Rectal smooth muscle tissue (tissue), 1 donor: Measurements from ENCODE around the gene MORN4.
"Not testable (repeated sequence)": the region's sequence is repeated elsewhere in the genome, so short reads cannot be mapped to it uniquely, and the experiment has no call there.

Experiments
- H3K27ac ChIP-seq: one replicate; pipeline ENCODE4 v1.7.0; 2013; ENCODE audit warnings: low read depth, low read length, inconsistent platforms
- H3K27me3 ChIP-seq: one replicate; pipeline ENCODE4 v1.7.0; 2013; ENCODE audit warnings: low read length; ENCODE audit not compliant: control insufficient read depth, insufficient read depth
- H3K36me3 ChIP-seq: one replicate; pipeline ENCODE4 v1.7.0; 2013; ENCODE audit warnings: low read length; ENCODE audit not compliant: control insufficient read depth, insufficient read depth
- H3K4me1 ChIP-seq: one replicate; pipeline ENCODE4 v1.7.0; 2013; ENCODE audit warnings: low read length; ENCODE audit not compliant: control insufficient read depth, insufficient read depth
- H3K4me3 ChIP-seq: one replicate; pipeline ENCODE4 v1.7.0; 2013; ENCODE audit warnings: low read length
- H3K9ac ChIP-seq: one replicate; pipeline ENCODE4 v1.7.0; 2013; ENCODE audit warnings: low read length

Gene MORN4

GRCh38 chr10:97587183-97587582 lies 46.1 kb downstream of the MORN4 start:
- no peak overlapping the region for H3K27ac ChIP-seq
- no peaks in the 10 kb centered on the region for H3K36me3 ChIP-seq
- no peak overlapping the region for H3K4me3 ChIP-seq
- H3K4me1 ChIP-seq: no peaks in the 10 kb centered on the region
- no peak overlapping the region for H3K9ac ChIP-seq
- H3K27me3 ChIP-seq: no peaks in the 10 kb centered on the region

GRCh38 chr10:97585439-97585811 lies 47.9 kb downstream of the MORN4 start:
- Histone ChIP-seq H3K36me3 (no peaks in the 10 kb centered on the region), H3K4me3 (no peak overlapping the region), H3K4me1 (no peaks in the 10 kb centered on the region), H3K27me3 (no peaks in the 10 kb centered on the region), H3K9ac (no peak overlapping the region), H3K27ac (no peak overlapping the region)

GRCh38 chr10:97584798-97585438 lies 48.4 kb downstream of the MORN4 start:
- Histone ChIP-seq H3K4me1 (no peaks in the 10 kb centered on the region), H3K4me3 (no peak overlapping the region), H3K9ac (no peak overlapping the region), H3K27me3 (no peaks in the 10 kb centered on the region), H3K27ac (no peak overlapping the region), H3K36me3 (no peaks in the 10 kb centered on the region)

- H3K36me3 ChIP-seq: no peaks in the 10 kb centered on the region
- H3K9ac ChIP-seq: no peak within 1 kb of the TSS
- no peaks in the 10 kb centered on the region for H3K27me3 ChIP-seq
- H3K27ac ChIP-seq: no peak within 1 kb of the TSS
- H3K4me3 ChIP-seq: no peak within 1 kb of the TSS
- H3K4me1 ChIP-seq: no peaks in the 10 kb centered on the region
Observed at GRCh38 chr10:97584060-97584797, 49.1 kb downstream of the MORN4 start, which contains the start of gene HOGA1. Gene HOGA1, plus strand, starts transcription at chr10:97584389. Its CDS starts 315 bp downstream, at chr10:97584704.

- no peak overlapping the region for H3K4me3 ChIP-seq
- no peak overlapping the region for H3K9ac ChIP-seq
- H3K27me3 ChIP-seq: no peaks in the 10 kb centered on the region
- no peaks in the 10 kb centered on the region for H3K36me3 ChIP-seq
- H3K4me1 ChIP-seq: no peaks in the 10 kb centered on the region
- no peak overlapping the region for H3K27ac ChIP-seq
Observed at GRCh38 chr10:97583476-97583875, 49.8 kb downstream of the MORN4 start.

- H3K4me3 ChIP-seq: no peak overlapping the region
- no peaks in the 10 kb centered on the region for H3K36me3 ChIP-seq
- no peak overlapping the region for H3K9ac ChIP-seq
- no peaks in the 10 kb centered on the region for H3K4me1 ChIP-seq
- no peaks in the 10 kb centered on the region for H3K27me3 ChIP-seq
- no peak overlapping the region for H3K27ac ChIP-seq
Observed at GRCh38 chr10:97582169-97582568, 51.1 kb downstream of the MORN4 start.

- Histone ChIP-seq H3K4me1 (no peaks in the 10 kb centered on the region), H3K27me3 (no peaks in the 10 kb centered on the region), H3K36me3 (no peaks in the 10 kb centered on the region), H3K27ac (no peak overlapping the region), H3K9ac (no peak overlapping the region), H3K4me3 (no peak overlapping the region)
Observed at GRCh38 chr10:97580421-97581367, 52.6 kb downstream of the MORN4 start.

- Histone ChIP-seq H3K4me3 (no peak overlapping the region), H3K27me3 (no peaks in the 10 kb centered on the region), H3K4me1 (no peaks in the 10 kb centered on the region), H3K36me3 (no peaks in the 10 kb centered on the region), H3K27ac (no peak overlapping the region), H3K9ac (no peak overlapping the region)
Observed at GRCh38 chr10:97578171-97578844, 55.0 kb downstream of the MORN4 start.

- no peaks in the 10 kb centered on the region for H3K4me1 ChIP-seq
- no peaks in the 10 kb centered on the region for H3K36me3 ChIP-seq
- no peak overlapping the region for H3K27ac ChIP-seq
Observed at GRCh38 chr10:97577701-97578100, 55.6 kb downstream of the MORN4 start.

GRCh38 chr10:97576487-97576886 lies 56.8 kb downstream of the MORN4 start:
- not testable (repeated sequence) for H3K27ac ChIP-seq, H3K4me3 ChIP-seq, H3K4me1 ChIP-seq, H3K27me3 ChIP-seq, H3K9ac ChIP-seq, H3K36me3 ChIP-seq

More at GRCh38 chr10:97577701-97578100, 55.6 kb downstream of the MORN4 start:
- Histone ChIP-seq H3K9ac (no peak overlapping the region), H3K4me3 (no peak overlapping the region), H3K27me3 (no peaks in the 10 kb centered on the region)

- Histone ChIP-seq H3K27me3 (no peaks in the 10 kb centered on the region), H3K4me1 (no peaks in the 10 kb centered on the region), H3K4me3 (no peak overlapping the region), H3K36me3 (peaks cover 3% of the 10 kb centered on the region), H3K27ac (no peak overlapping the region), H3K9ac (no peak overlapping the region)
Observed at GRCh38 chr10:97575127-97575668, 58.1 kb downstream of the MORN4 start.
